GM23338 (cell line): ENCODE results near the gene HACD1.

Source experiments
- CREB1 ChIP-seq: fragments of 250-450 bp; sonication (Bioruptor Pico); IDR thresholded peaks from 2 replicates; pipeline ENCODE4 v1.5.0; 2020; ENCODE audit warnings: low read depth, mild to moderate bottlenecking, moderate library complexity
- EZH2 ChIP-seq: fragments of 200-600 bp; sonication (generic); IDR thresholded peaks from one replicate; pipeline ENCODE4 v1.8.0; 2017; ENCODE audit warnings: antibody characterized with exemption, mild to moderate bottlenecking, low read depth; ENCODE audit not compliant: unreplicated experiment
- EZH2phosphoT487 ChIP-seq: fragments of 200-600 bp; sonication (generic); IDR thresholded peaks from one replicate; pipeline ENCODE4 v1.8.1; 2018; ENCODE audit warnings: antibody characterized with exemption; ENCODE audit not compliant: unreplicated experiment
- JUNB ChIP-seq: IDR thresholded peaks from one replicate; pipeline ENCODE4 v1.6.1; 2016; ENCODE audit warnings: antibody characterized with exemption; ENCODE audit not compliant: unreplicated experiment
- NANOG ChIP-seq: IDR thresholded peaks from 2 replicates; pipeline ENCODE4 v1.6.1; 2016; ENCODE audit warnings: antibody characterized with exemption, borderline replicate concordance
- POLR2AphosphoS5 ChIP-seq: IDR thresholded peaks from 2 replicates; pipeline ENCODE4 v1.6.1; 2016; ENCODE audit warnings: antibody characterized with exemption, low read depth
- STAT1 ChIP-seq: IDR thresholded peaks from one replicate; pipeline ENCODE4 v1.6.1; 2016; ENCODE audit warnings: antibody characterized with exemption; ENCODE audit not compliant: unreplicated experiment
- ZNF114 ChIP-seq: fragments of 250-450 bp; sonication (Bioruptor Pico); IDR thresholded peaks from 2 replicates; pipeline ENCODE4 v1.5.0; 2020; ENCODE audit warnings: mild to moderate bottlenecking, moderate library complexity
- ZNF331 ChIP-seq: fragments of 250-450 bp; sonication (Bioruptor Pico); IDR thresholded peaks from 2 replicates; pipeline ENCODE4 v1.5.0; 2020; ENCODE audit warnings: low read depth, mild to moderate bottlenecking, moderate library complexity
- TF ChIP-seq, protein P1 (sequence below), 2 experiments: fragments of 200-600 bp in 1 of 2; sonication (generic) in 1 of 2; conservative IDR thresholded peaks; 2 replicates each; pipeline versions ENCODE4 v1.5.1 to v1.6.1; 2016 to 2017; ENCODE audit warnings: antibody characterized with exemption in 2 of 2, low read depth in 2 of 2, mild to moderate bottlenecking in 2 of 2, moderate library complexity in 1 of 2
- TF ChIP-seq, protein P2 (sequence below): IDR thresholded peaks from one replicate; pipeline ENCODE4 v1.6.1; 2018; ENCODE audit warnings: antibody characterized with exemption; ENCODE audit not compliant: unreplicated experiment
- TF ChIP-seq, protein P3 (sequence below): IDR thresholded peaks from 2 replicates; pipeline ENCODE4 v1.6.1; 2016; ENCODE audit warnings: antibody characterized with exemption

DNA sequence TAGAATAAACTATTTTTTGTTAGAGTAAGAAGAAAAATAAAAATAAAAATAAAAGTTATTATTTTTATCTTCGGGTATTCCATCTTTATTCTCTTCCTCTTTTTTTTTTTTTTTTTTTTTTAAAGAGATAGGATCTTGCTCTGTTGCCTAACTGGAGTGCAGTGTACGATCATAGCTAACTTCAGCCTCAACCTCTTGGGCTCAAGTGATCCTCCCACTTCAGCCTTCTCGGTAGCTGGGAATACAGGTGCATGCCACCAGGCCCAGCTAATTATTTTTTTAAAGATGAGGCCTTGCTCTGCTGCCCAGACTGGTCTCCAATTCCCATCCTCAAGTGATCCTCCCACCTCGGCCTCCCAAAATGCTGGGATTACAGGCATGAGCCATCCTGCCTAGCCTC is 42.2 kb upstream of the HACD1 start:
- TF ChIP-seq, protein P1, sequence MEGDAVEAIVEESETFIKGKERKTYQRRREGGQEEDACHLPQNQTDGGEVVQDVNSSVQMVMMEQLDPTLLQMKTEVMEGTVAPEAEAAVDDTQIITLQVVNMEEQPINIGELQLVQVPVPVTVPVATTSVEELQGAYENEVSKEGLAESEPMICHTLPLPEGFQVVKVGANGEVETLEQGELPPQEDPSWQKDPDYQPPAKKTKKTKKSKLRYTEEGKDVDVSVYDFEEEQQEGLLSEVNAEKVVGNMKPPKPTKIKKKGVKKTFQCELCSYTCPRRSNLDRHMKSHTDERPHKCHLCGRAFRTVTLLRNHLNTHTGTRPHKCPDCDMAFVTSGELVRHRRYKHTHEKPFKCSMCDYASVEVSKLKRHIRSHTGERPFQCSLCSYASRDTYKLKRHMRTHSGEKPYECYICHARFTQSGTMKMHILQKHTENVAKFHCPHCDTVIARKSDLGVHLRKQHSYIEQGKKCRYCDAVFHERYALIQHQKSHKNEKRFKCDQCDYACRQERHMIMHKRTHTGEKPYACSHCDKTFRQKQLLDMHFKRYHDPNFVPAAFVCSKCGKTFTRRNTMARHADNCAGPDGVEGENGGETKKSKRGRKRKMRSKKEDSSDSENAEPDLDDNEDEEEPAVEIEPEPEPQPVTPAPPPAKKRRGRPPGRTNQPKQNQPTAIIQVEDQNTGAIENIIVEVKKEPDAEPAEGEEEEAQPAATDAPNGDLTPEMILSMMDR (conservative IDR thresholded peaks at IDR 0.05; ENCODE audit: low read depth in 2 of 2): no peak
- no peak for TF ChIP-seq EZH2phosphoT487
- TF ChIP-seq, protein P2, sequence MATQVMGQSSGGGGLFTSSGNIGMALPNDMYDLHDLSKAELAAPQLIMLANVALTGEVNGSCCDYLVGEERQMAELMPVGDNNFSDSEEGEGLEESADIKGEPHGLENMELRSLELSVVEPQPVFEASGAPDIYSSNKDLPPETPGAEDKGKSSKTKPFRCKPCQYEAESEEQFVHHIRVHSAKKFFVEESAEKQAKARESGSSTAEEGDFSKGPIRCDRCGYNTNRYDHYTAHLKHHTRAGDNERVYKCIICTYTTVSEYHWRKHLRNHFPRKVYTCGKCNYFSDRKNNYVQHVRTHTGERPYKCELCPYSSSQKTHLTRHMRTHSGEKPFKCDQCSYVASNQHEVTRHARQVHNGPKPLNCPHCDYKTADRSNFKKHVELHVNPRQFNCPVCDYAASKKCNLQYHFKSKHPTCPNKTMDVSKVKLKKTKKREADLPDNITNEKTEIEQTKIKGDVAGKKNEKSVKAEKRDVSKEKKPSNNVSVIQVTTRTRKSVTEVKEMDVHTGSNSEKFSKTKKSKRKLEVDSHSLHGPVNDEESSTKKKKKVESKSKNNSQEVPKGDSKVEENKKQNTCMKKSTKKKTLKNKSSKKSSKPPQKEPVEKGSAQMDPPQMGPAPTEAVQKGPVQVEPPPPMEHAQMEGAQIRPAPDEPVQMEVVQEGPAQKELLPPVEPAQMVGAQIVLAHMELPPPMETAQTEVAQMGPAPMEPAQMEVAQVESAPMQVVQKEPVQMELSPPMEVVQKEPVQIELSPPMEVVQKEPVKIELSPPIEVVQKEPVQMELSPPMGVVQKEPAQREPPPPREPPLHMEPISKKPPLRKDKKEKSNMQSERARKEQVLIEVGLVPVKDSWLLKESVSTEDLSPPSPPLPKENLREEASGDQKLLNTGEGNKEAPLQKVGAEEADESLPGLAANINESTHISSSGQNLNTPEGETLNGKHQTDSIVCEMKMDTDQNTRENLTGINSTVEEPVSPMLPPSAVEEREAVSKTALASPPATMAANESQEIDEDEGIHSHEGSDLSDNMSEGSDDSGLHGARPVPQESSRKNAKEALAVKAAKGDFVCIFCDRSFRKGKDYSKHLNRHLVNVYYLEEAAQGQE: no peak
- TF ChIP-seq ZNF331 (CRISPR knock-in tag): no peak
- TF ChIP-seq STAT1: no peak
- TF ChIP-seq EZH2: no peak
- TF ChIP-seq POLR2AphosphoS5: no peak
- no peak for TF ChIP-seq ZNF114 (CRISPR knock-in tag)
- no peak for TF ChIP-seq CREB1 (CRISPR knock-in tag)
- TF ChIP-seq JUNB: no peak
- TF ChIP-seq NANOG: no peak
- TF ChIP-seq, protein P3, sequence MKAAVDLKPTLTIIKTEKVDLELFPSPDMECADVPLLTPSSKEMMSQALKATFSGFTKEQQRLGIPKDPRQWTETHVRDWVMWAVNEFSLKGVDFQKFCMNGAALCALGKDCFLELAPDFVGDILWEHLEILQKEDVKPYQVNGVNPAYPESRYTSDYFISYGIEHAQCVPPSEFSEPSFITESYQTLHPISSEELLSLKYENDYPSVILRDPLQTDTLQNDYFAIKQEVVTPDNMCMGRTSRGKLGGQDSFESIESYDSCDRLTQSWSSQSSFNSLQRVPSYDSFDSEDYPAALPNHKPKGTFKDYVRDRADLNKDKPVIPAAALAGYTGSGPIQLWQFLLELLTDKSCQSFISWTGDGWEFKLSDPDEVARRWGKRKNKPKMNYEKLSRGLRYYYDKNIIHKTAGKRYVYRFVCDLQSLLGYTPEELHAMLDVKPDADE: no peak
